ENCODE results near the gene LRRC1. TPM values are rescaled to one million over a fixed set of nuclear protein-coding genes. Genes with fewer than 3 reads are reported as not detected.

The LRRC1 gene
- total and polyA plus RNA-seq, 2 donors (not counting 1 experiment from before 2014, with no cell fraction given): 3.4 to 8.9 TPM

- ATAC-seq (ENCODE audit: low read depth): no peak
- CTCF ChIA-PET: no interaction called here
- Histone ChIP-seq H2AFZ (ENCODE audit: insufficient read depth, low read depth, low read length, poor library complexity, severe bottlenecking) (no peak overlapping the region), H3K79me2 (ENCODE audit: control insufficient read depth, insufficient read depth, low read length) (no peaks in the 10 kb centered on the region), H3K4me3 (ENCODE audit: control extremely low read depth in 1 of 5, extremely low read depth in 1 of 5, insufficient read depth in 1 of 5, low read depth in 2 of 5, low read length in 4 of 5) (no peak overlapping the region), H3K36me3 (replicated peaks in 1 of 2; ENCODE audit: control extremely low read depth in 1 of 2, control insufficient read depth in 1 of 2, extremely low read depth in 1 of 2, insufficient read depth in 2 of 2, low read length in 1 of 2) (no peaks in the 10 kb centered on the region), H4K20me1 (ENCODE audit: control insufficient read depth, insufficient read depth, low read length, poor library complexity, severe bottlenecking) (no peaks in the 10 kb centered on the region), H3K27me3 (replicated peaks in 1 of 4; ENCODE audit: control extremely low read depth in 1 of 4, control insufficient read depth in 3 of 4, insufficient read depth in 4 of 4, low read length in 3 of 4) (peaks cover 0 to 4% (median 0%) of the 10 kb centered on the region in 4 experiments), H3K27ac (ENCODE audit: low read length in 2 of 2) (no peak overlapping the region), H3K4me1 (ENCODE audit: control insufficient read depth in 2 of 2, insufficient read depth in 2 of 2, low read length in 2 of 2) (no peaks in the 10 kb centered on the region), H3K4me2 (replicated peaks; ENCODE audit: low read depth, low read length, poor library complexity, severe bottlenecking) (no peak overlapping the region), H3K9ac (ENCODE audit: low read length) (no peak overlapping the region), H3K9me3 (ENCODE audit: control extremely low read depth in 1 of 3, control insufficient read depth in 2 of 3, insufficient read depth in 1 of 3, low read length in 2 of 3) (peaks cover 0 to 9% (median 6%) of the 10 kb centered on the region in 3 donors)
- POLR2A ChIA-PET: no interaction called here
- TF ChIP-seq EZH2 (IDR thresholded peaks at IDR 0.05; ENCODE audit: borderline replicate concordance, insufficient read depth, low read depth, low read length, poor library complexity, severe bottlenecking): no peak
- no peak for TF ChIP-seq CTCF (IDR thresholded peaks at IDR 0.05)
- intact Hi-C loops (cut with micrococcal nuclease): no loop called here
- WGBS (ENCODE audit: insufficient coverage): no CpG with 5 or more reads among the region's 1 CpG
- DNase-seq: no peak
- Mint-ChIP-seq H3K27ac (no peak overlapping the region), H3K4me3 (no peak overlapping the region), H3K9me3 (ENCODE audit: insufficient read depth) (peaks cover 4% of the 10 kb centered on the region), H3K4me1 (peaks cover 7% of the 10 kb centered on the region), H3K27me3 (peaks cover 8% of the 10 kb centered on the region)
These were observed 8.0 kb upstream of the LRRC1 start for GRCh38 chr6:53786832-53787231.

GRCh38 chr6:53790886-53791285 is 3.9 kb upstream of the LRRC1 start:
- CTCF ChIA-PET: no interaction called here
- POLR2A ChIA-PET: no interaction called here
- H3K27ac Mint-ChIP-seq: no peak overlapping the region

More at GRCh38 chr6:53790886-53791285, 3.9 kb upstream of the LRRC1 start:
- Histone ChIP-seq H3K9me3 (ENCODE audit: control extremely low read depth in 1 of 3, control insufficient read depth in 2 of 3, insufficient read depth in 1 of 3, low read length in 2 of 3) (peaks cover 0 to 9% (median 6%) of the 10 kb centered on the region in 3 donors), H4K20me1 (ENCODE audit: control insufficient read depth, insufficient read depth, low read length, poor library complexity, severe bottlenecking) (no peaks in the 10 kb centered on the region), H3K79me2 (ENCODE audit: control insufficient read depth, insufficient read depth, low read length) (peaks cover 3% of the 10 kb centered on the region), H3K4me1 (ENCODE audit: control insufficient read depth in 2 of 2, insufficient read depth in 2 of 2, low read length in 2 of 2) (peaks cover 14 to 20% of the 10 kb centered on the region in 2 donors), H3K4me3 (ENCODE audit: control extremely low read depth in 1 of 5, extremely low read depth in 1 of 5, insufficient read depth in 1 of 5, low read depth in 2 of 5, low read length in 4 of 5) (no peak overlapping the region), H3K27me3 (replicated peaks in 1 of 4; ENCODE audit: control extremely low read depth in 1 of 4, control insufficient read depth in 3 of 4, insufficient read depth in 4 of 4, low read length in 3 of 4) (peaks cover 0 to 4% (median 1%) of the 10 kb centered on the region in 4 experiments), H3K36me3 (replicated peaks in 1 of 2; ENCODE audit: control extremely low read depth in 1 of 2, control insufficient read depth in 1 of 2, extremely low read depth in 1 of 2, insufficient read depth in 2 of 2, low read length in 1 of 2) (no peaks in the 10 kb centered on the region), H2AFZ (ENCODE audit: insufficient read depth, low read depth, low read length, poor library complexity, severe bottlenecking) (no peak overlapping the region), H3K27ac (ENCODE audit: low read length in 2 of 2) (no peak overlapping the region), H3K9ac (ENCODE audit: low read length) (no peak overlapping the region), H3K4me2 (replicated peaks; ENCODE audit: low read depth, low read length, poor library complexity, severe bottlenecking) (no peak overlapping the region)
- Mint-ChIP-seq H3K4me1 (peaks cover 18% of the 10 kb centered on the region), H3K4me3 (no peak overlapping the region), H3K27me3 (peaks cover 8% of the 10 kb centered on the region), H3K9me3 (ENCODE audit: insufficient read depth) (peaks cover 4% of the 10 kb centered on the region)
- ATAC-seq (ENCODE audit: low read depth) (no peak), DNase-seq (no peak)
- no CpG with 5 or more reads among the region's 2 CpGs for WGBS (ENCODE audit: insufficient coverage)
- TF ChIP-seq EZH2 (IDR thresholded peaks at IDR 0.05; ENCODE audit: borderline replicate concordance, insufficient read depth, low read depth, low read length, poor library complexity, severe bottlenecking): no peak
- intact Hi-C loops (cut with micrococcal nuclease): loop anchor here (5.0 kb wide), 2 partner anchors 139 to 1214 kb away; partner anchors contain the start of gene TRAM2
